HEK293 (cell line): ENCODE results near the gene CSPG4.

Experiments
- ZNF239 ChIP-seq: fragments of 450-650 bp; formaldehyde crosslinking; IDR thresholded peaks from 2 replicates; pipeline ENCODE4 v1.5.1; 2016; ENCODE audit warnings: missing biosample characterization, missing genetic modification characterization
- TF ChIP-seq, protein P1 (sequence below): fragments of 450-650 bp; formaldehyde crosslinking; IDR thresholded peaks from 2 replicates; pipeline ENCODE4 v1.5.1; 2016; ENCODE audit warnings: missing biosample characterization, missing genetic modification characterization
- TF ChIP-seq, protein P2 (sequence below): fragments of 450-650 bp; formaldehyde crosslinking; IDR thresholded peaks from 2 replicates; pipeline ENCODE4 v1.5.1; 2016; ENCODE audit warnings: missing biosample characterization, missing genetic modification characterization, low read depth

DNA sequence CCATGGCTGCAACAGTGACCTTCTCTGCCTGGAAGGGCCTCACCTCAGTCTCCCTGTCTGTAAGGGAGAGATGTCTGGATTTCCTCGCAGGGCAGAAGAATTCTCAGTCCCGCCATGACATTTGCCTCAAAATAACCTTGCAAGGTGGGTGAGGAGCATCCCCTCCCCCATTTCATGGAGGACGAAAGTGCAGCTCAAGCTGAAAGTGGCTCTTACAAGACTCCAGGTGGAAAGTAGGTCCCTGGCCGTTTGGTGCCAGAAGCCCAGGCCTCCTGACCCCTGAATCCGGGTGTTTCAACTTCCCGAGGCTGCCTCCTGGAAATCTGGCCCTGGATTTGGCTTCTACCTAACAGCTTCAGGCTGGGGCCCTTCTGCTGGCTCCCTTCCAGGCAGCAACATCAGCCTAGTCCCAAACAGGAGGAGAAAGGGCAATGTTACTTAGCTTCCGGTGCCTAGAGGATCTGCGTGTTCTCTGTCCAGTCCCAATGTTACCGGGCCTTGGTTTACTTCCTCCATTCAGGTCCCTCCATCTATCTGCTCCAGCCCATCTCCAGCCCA lies 769 bp upstream of the CSPG4 start:
- TF ChIP-seq, protein P1, sequence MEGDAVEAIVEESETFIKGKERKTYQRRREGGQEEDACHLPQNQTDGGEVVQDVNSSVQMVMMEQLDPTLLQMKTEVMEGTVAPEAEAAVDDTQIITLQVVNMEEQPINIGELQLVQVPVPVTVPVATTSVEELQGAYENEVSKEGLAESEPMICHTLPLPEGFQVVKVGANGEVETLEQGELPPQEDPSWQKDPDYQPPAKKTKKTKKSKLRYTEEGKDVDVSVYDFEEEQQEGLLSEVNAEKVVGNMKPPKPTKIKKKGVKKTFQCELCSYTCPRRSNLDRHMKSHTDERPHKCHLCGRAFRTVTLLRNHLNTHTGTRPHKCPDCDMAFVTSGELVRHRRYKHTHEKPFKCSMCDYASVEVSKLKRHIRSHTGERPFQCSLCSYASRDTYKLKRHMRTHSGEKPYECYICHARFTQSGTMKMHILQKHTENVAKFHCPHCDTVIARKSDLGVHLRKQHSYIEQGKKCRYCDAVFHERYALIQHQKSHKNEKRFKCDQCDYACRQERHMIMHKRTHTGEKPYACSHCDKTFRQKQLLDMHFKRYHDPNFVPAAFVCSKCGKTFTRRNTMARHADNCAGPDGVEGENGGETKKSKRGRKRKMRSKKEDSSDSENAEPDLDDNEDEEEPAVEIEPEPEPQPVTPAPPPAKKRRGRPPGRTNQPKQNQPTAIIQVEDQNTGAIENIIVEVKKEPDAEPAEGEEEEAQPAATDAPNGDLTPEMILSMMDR (tag by site-specific recombination), result no peak
- TF ChIP-seq ZNF239 (tag by site-specific recombination), result no peak
- TF ChIP-seq, protein P2, sequence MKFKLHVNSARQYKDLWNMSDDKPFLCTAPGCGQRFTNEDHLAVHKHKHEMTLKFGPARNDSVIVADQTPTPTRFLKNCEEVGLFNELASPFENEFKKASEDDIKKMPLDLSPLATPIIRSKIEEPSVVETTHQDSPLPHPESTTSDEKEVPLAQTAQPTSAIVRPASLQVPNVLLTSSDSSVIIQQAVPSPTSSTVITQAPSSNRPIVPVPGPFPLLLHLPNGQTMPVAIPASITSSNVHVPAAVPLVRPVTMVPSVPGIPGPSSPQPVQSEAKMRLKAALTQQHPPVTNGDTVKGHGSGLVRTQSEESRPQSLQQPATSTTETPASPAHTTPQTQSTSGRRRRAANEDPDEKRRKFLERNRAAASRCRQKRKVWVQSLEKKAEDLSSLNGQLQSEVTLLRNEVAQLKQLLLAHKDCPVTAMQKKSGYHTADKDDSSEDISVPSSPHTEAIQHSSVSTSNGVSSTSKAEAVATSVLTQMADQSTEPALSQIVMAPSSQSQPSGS, result no peak
